Measurements from ENCODE around the gene ALG12. TPM values are rescaled to one million over a fixed set of nuclear protein-coding genes. Genes with fewer than 3 reads are reported as not detected.

Gene ALG12
- total and polyA plus RNA-seq, 2 of the 4 experiments (the other 2 are of a cell fraction), result 7.2 to 10.9 TPM

GRCh38 chr22:49955581-49956417 is 37.6 kb upstream of the ALG12 start:
- Histone ChIP-seq H3K14ac (replicated peaks; ENCODE audit: low read depth, low read length) (no peak overlapping the region), H3K9me1 (ENCODE audit: insufficient read depth, low read length) (peaks cover 27% of the 10 kb centered on the region), H3K23ac (ENCODE audit: low read depth, low read length) (no peak overlapping the region), H4K20me1 (ENCODE audit: insufficient read depth, low read length) (no peaks in the 10 kb centered on the region), H3K27ac (ENCODE audit: insufficient read depth, low read length) (no peak overlapping the region), H2BK15ac (ENCODE audit: low read depth, low read length) (peak overlapping the region; percentile 45; the same call in 1 of the 3 replicates), H3K9ac (ENCODE audit: low read depth, low read length) (no peak overlapping the region), H3K18ac (ENCODE audit: low read depth, low read length) (no peak overlapping the region), H3K27me3 (ENCODE audit: control insufficient read depth, insufficient read depth, low read length) (no peaks in the 10 kb centered on the region), H3K36me3 (ENCODE audit: control insufficient read depth, insufficient read depth, low read length) (no peaks in the 10 kb centered on the region), H3K79me1 (ENCODE audit: low read depth in 1 of 2, low read length in 2 of 2) (peaks cover 4 to 11% of the 10 kb centered on the region in 2 experiments; a peak in 2 of 4 replicates), H4K5ac (ENCODE audit: low read depth, low read length) (no peak overlapping the region), H3K9me3 (ENCODE audit: control insufficient read depth, insufficient read depth, low read length) (no peaks in the 10 kb centered on the region), H4K8ac (ENCODE audit: low read depth in 2 of 2, low read length in 2 of 2) (no peak overlapping the region), H2AK9ac (replicated peaks; ENCODE audit: low read depth, low read length, poor library complexity) (peak overlapping the region; percentile 79), H3K56ac (ENCODE audit: extremely low read depth, insufficient read depth, low read length) (no peak overlapping the region), H2BK5ac (ENCODE audit: low read depth, low read length, poor library complexity, severe bottlenecking) (no peak overlapping the region), H3K4ac (ENCODE audit: low read depth, low read length) (peak overlapping the region; percentile 68; the same call in 1 of the 2 replicates), H4K91ac (ENCODE audit: insufficient read depth, low read depth, low read length) (peak overlapping the region; percentile 54; the same call in 1 of the 2 replicates), H2AK5ac (ENCODE audit: low read depth, low read length) (0 out of 2 replicates have a peak overlapping the region, but pooled peaks have one; percentile 48), H3K4me2 (ENCODE audit: low read depth, low read length) (no peak overlapping the region), H3K4me1 (ENCODE audit: control insufficient read depth, insufficient read depth, low read length) (peaks cover 41% of the 10 kb centered on the region), H3K4me3 (ENCODE audit: insufficient read depth, low read depth, low read length) (no peak overlapping the region), H2AFZ (replicated peaks; ENCODE audit: low read length, poor library complexity) (peak overlapping the region; percentile 78), H2BK120ac (ENCODE audit: low read depth, low read length) (peak overlapping the region; percentile 46), H2BK20ac (ENCODE audit: low read depth, low read length) (no peak overlapping the region)
- intact Hi-C loops (cut with micrococcal nuclease), result no loop called here
- DNase-seq (no peak), ATAC-seq (ENCODE audit: low read depth) (no peak)
- 96% methylated on average over 8 of the region's 22 CpGs; no CpG with 5 or more reads in 1 of the 2 experiments for WGBS, 2 experiments (ENCODE audit: extremely low coverage in 2 of 2, insufficient read length in 1 of 2)
- no peak for TF ChIP-seq RCOR1 (IDR thresholded peaks at IDR 0.05; ENCODE audit: insufficient replicate concordance, low read length)
- TF ChIP-seq NFE2L2 (IDR thresholded peaks at IDR 0.05; ENCODE audit: low read depth, low read length), result no peak
- no peak for TF ChIP-seq MAFK (IDR thresholded peaks at IDR 0.05; ENCODE audit: low read depth, low read length)
- TF ChIP-seq CHD1 (IDR thresholded peaks at IDR 0.05; ENCODE audit: low read depth, low read length), result no peak
- TF ChIP-seq ELK1 (IDR thresholded peaks at IDR 0.05; ENCODE audit: borderline replicate concordance, low read depth, low read length), result no peak
- no peak for TF ChIP-seq MXI1 (IDR thresholded peaks at IDR 0.05; ENCODE audit: borderline replicate concordance, low read depth, low read length)
- ChIA-PET POLR2A (ENCODE audit: unreplicated experiment) (no interaction called here), CTCF (no interaction called here)
- BruUV-seq (replicated peaks), result no TSS peak
- in situ Hi-C loops (cut with MboI; ENCODE audit: low sequenced_read_pairs), result no loop called here
- dilution Hi-C loops (cut with HindIII; ENCODE audit: low sequenced_read_pairs, unreplicated experiment), result no loop called here

Measured in IMR-90 (cell line).